Coronary artery (tissue), 2 donors: ENCODE results near the gene ZNF536.
A peak's percentile ranks its signal among the peaks of the same experiment; 100 is the strongest.

Source experiments
- DNase-seq: peaks from one replicate; pipeline ENCODE4 v3.0.0-alpha.2; 2017; ENCODE audit warnings: low spot score
- H3K27ac ChIP-seq, 2 donors: fragments of 200-600 bp; sonication (generic); one replicate each; pipeline ENCODE4 v1.5.1; 2016 to 2019
- H3K4me3 ChIP-seq: fragments of 200-600 bp; sonication (generic); 2 replicates; pipeline ENCODE4 v1.5.1; 2016; ENCODE audit warnings: mild to moderate bottlenecking, moderate library complexity
- TF ChIP-seq, protein P1 (sequence below): fragments of 200-600 bp; sonication (generic); IDR thresholded peaks from one replicate; pipeline ENCODE4 v1.5.1; 2019; ENCODE audit warnings: antibody characterized with exemption

The ZNF536 gene

GRCh38 chr19:30335306-30335886 lies 36.8 kb upstream of the ZNF536 start:
- DNase-seq, result peak; percentile 40
- TF ChIP-seq, protein P1, sequence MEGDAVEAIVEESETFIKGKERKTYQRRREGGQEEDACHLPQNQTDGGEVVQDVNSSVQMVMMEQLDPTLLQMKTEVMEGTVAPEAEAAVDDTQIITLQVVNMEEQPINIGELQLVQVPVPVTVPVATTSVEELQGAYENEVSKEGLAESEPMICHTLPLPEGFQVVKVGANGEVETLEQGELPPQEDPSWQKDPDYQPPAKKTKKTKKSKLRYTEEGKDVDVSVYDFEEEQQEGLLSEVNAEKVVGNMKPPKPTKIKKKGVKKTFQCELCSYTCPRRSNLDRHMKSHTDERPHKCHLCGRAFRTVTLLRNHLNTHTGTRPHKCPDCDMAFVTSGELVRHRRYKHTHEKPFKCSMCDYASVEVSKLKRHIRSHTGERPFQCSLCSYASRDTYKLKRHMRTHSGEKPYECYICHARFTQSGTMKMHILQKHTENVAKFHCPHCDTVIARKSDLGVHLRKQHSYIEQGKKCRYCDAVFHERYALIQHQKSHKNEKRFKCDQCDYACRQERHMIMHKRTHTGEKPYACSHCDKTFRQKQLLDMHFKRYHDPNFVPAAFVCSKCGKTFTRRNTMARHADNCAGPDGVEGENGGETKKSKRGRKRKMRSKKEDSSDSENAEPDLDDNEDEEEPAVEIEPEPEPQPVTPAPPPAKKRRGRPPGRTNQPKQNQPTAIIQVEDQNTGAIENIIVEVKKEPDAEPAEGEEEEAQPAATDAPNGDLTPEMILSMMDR, result no peak
- Histone ChIP-seq H3K27ac (no peak overlapping the region), H3K4me3 (no peak overlapping the region)

DNA sequence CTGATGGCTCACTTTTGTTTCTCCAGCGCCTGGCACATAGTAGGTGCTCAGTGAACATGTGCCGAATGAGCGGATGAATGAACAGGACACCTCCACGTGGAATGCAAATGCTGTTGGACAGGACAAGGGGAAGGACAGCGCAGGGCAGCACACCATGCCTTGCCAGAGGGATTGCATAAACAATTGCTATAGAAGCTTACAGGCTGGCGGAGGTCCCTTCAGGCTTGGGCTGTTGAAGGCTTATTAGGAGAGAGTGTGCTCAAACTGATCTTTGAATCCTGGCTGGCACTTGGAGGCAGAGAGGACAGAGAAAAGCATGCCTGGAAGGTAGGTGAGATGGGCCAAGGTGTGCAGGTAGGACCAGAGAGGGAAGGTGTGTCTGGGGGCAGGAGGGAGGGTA lies 35.9 kb upstream of the ZNF536 start:
- peak; percentile 40 for DNase-seq
- H3K4me3 ChIP-seq, result no peak overlapping the region

GRCh38 chr19:30338041-30338456 lies 34.1 kb upstream of the ZNF536 start:
- TF ChIP-seq, protein P1, result no peak
- Histone ChIP-seq H3K27ac (no peak overlapping the region), H3K4me3 (no peak overlapping the region)
- DNase-seq, result no peak

More for the DNA sequence above, 35.9 kb upstream of the ZNF536 start:
- TF ChIP-seq, protein P1, result no peak
- no peak overlapping the region for H3K27ac ChIP-seq

DNA sequence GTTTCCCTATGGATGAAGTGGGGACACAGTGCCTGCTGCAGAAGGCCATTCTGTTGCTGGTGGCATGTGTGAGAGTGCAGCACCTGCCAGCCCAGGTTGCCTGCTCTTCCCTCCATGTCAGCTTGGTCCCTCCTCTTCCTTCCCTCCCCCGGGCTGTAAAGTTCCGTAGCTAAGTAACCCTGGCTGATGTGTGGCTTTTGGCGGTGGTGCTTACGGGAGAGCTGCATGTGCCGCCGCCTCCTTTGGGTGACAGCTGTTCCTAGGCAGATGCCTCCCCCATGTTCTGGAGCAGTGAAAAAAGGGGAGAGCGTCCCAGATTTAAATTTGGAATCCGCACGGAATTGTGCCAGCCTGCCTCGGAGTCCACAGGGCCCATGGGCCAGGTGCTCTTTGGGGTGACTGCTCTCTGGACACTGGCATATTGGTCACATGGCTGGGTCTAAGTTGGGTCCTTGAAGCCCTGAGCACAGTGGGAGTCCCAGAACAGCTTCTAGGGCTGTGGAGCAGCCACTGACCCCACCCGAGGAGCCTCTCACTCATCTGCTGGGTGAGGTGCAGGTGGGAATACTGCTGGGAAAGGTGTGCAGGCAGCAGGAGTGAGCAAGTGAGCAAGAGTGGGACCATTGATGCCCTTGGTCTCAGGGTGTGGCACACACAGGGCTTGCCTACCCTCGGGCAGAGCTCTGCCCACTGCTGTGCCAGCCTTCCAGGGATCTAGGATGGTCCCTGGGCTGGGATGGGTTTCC lies 33.1 kb upstream of the ZNF536 start:
- Histone ChIP-seq H3K27ac (no peak overlapping the region), H3K4me3 (no peak overlapping the region)
- TF ChIP-seq, protein P1, result no peak
- DNase-seq, result peak; percentile 53

- peak; percentile 62 for DNase-seq
- TF ChIP-seq, protein P1, result no peak
- no peak overlapping the region for H3K27ac ChIP-seq
- H3K4me3 ChIP-seq, result no peak overlapping the region
Measured at GRCh38 chr19:30339624-30340525, 32.3 kb upstream of the ZNF536 start.

DNA sequence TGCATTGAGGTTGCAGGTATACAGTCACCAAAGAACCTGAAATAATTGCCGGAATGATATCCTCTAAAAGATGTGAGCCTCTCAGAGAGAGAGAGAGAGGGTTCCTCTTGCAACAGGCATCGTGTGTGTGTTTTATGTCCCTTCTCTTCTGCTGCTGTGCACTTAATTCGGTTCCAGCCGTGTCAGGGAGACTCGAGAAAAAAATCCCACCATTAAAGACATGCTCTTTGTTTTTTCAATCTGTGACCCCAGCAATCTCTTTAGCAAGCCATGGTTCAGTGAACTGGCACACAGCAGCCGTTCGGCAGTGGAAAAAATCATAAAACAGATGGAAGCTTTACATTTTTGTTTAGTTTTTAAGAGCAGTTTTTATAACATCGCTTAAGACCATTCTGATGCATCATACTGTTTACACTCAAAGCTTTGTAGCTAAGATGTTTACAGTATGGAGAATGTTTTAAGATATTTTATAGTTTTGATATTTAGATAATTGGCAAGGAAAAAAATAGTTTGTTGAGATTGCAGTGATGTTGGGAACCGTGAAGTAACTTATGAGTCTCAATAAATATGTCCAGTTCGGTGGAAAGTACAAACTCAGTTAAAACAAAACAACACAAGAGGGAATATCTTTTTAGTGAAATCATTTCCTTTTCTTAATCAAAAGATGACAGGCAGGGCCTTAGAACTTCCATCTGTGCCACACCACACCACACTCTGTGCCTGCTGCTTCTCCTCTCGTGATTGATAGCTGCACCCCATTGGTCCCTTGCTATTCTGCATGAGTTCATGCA lies 31.2 kb upstream of the ZNF536 start:
- no peak overlapping the region for H3K4me3 ChIP-seq
- TF ChIP-seq, protein P1, result no peak

More for the DNA sequence above, 31.2 kb upstream of the ZNF536 start:
- H3K27ac ChIP-seq, result no peak overlapping the region
- no peak for DNase-seq
